Right lobe of liver (tissue), 6 donors: ENCODE data around the gene TMEM233. TPM values are rescaled to one million over a fixed set of nuclear protein-coding genes. Genes with fewer than 3 reads are reported as not detected.

Experiments
- ATAC-seq, 4 donors: fragments of 200-7000 bp; cut with Tn5 transposase; one replicate each; pipeline ENCODE4 v1.9.1; 2020; ENCODE audit warnings: mild to moderate bottlenecking in 4 of 4, moderate library complexity in 4 of 4
- DNase-seq, 3 donors: peaks; one replicate each; pipeline ENCODE4 v3.0.0-alpha.2; 2020
- H3K27ac ChIP-seq, 3 donors: fragments of 200-600 bp; one replicate each; pipeline ENCODE4 v1.8.0; 2022
- H3K27me3 ChIP-seq, 2 donors: fragments of 200-600 bp; one replicate each; pipeline ENCODE4 v1.8.0; 2022
- H3K36me3 ChIP-seq, 4 donors: fragments of 200-600 bp; sonication (generic) in 1 of 4; one replicate each; pipeline versions ENCODE4 v1.5.1 to v1.8.0; 2017 to 2022; ENCODE audit warnings: control low read depth in 1 of 4
- H3K4me1 ChIP-seq, 4 donors: fragments of 200-600 bp; sonication (generic) in 1 of 4; one replicate each; pipeline versions ENCODE4 v1.5.1 to v1.8.0; 2017 to 2022; ENCODE audit warnings: control low read depth in 1 of 4
- H3K4me3 ChIP-seq, 3 donors: fragments of 200-600 bp; one replicate each; pipeline ENCODE4 v1.8.0; 2022
- H3K9me3 ChIP-seq, 4 donors: fragments of 200-600 bp; sonication (generic) in 1 of 4; one replicate each; pipeline versions ENCODE4 v1.5.1 to v1.8.0; 2017 to 2022; ENCODE audit warnings: control low read depth in 1 of 4
- CTCF ChIP-seq, 4 donors: fragments of 200-600 bp in 3 of 4; fragments of 450-650 bp in 1 of 4; IDR thresholded peaks; one replicate each; pipeline versions ENCODE4 v1.5.1 to v1.8.0; 2016 to 2022; ENCODE audit warnings: antibody characterized with exemption in 4 of 4, mild to moderate bottlenecking in 2 of 4
- POLR2A ChIP-seq: fragments of 450-650 bp; IDR thresholded peaks from one replicate; pipeline ENCODE4 v1.6.1; 2017; ENCODE audit warnings: antibody characterized with exemption, mild to moderate bottlenecking
- WGBS: methylation state at CpG from one replicate; pipeline ENCODE4 v1.1.6; 2018; ENCODE audit warnings: low coverage, low lambda C conversion rate; ENCODE audit not compliant: insufficient coverage; ENCODE audit errors: missing lambda C conversion rate; 5-methylcytosine and 5-hydroxymethylcytosine counted together
- intact Hi-C, 2 donors: fragments of 100-400 bp; cut with DNase I; formaldehyde crosslinking; loops; one replicate each; pipeline versions ENCODE4 v1.11.2 to v1.14.1; 2022
- total RNA-seq, 6 experiments: library from RNA; depleted of rRNA in 2 of 6; stranded (reverse); fragments of >200 nt in 2 of 6; fragmentation: NEBNext Ultra II Directional in 3 of 6; extraction: Animal tissue kit (Norgen Biotek cat#: 25700) in 3 of 6; gene quantifications; one replicate each; pipeline versions ENCODE4 v1.1.0 to v1.2.4, GENCODE V29; 2016 to 2023
- donor health status: DM: no; HTN: yes; CAD: no.
- donor health status: DM: no; HTN: no; CAD: no.
- donor health status: DM: no; HTN: no; CAD: no.
- donor health status: DM: no; HTN: yes; CAD: no.
- donor health status: DM: no; HTN: yes; CAD: no.

TMEM233 gene
- total RNA-seq, 6 experiments from 2014 or later = 0.09 to 0.40 (median 0.21) TPM; not detected in 2

DNA sequence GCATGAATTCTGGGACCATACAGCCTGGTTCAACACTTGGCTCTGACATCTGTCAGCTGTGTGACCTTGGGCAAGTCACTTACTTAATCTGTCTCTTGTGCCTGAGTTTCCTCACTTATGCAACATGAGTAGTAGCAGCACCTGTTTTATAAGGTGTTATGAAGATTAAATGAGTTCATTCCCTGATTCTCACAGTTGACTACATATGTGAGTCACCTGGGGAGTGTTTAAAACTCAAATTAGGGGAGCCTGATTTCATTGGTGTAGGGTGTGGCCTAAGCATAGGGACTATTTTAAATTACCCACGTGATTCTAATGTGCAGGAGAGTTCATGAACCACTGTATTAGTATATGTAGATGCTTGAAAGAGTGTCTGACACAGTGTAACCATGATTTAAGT lies 36.7 kb upstream of the TMEM233 start:
- intact Hi-C loops = no loop called here
- Histone ChIP-seq H3K4me3 (no peak overlapping the region), H3K27ac (no peak overlapping the region), H3K4me1 (no peaks in the 10 kb centered on the region), H3K36me3 (no peaks in the 10 kb centered on the region), H3K9me3 (no peaks in the 10 kb centered on the region), H3K27me3 (no peaks in the 10 kb centered on the region)
- ATAC-seq (no peak), DNase-seq (no peak)
- 22% methylated on average over 1 of the region's 1 CpG for WGBS
- no peak for TF ChIP-seq CTCF (IDR thresholded peaks at IDR 0.05)
- TF ChIP-seq POLR2A = no peak

- no peaks in the 10 kb centered on the region for H3K36me3 ChIP-seq
- 100% methylated on average over 1 of the region's 3 CpGs for WGBS
- DNase-seq = no peak
- TF ChIP-seq POLR2A (no peak), CTCF (IDR thresholded peaks at IDR 0.05) (no peak)
- H3K27me3 ChIP-seq = no peaks in the 10 kb centered on the region
- no peaks in the 10 kb centered on the region for H3K9me3 ChIP-seq
- no peak for ATAC-seq
- intact Hi-C loops = no loop called here
- no peaks in the 10 kb centered on the region for H3K4me1 ChIP-seq
- no peak overlapping the region for H3K4me3 ChIP-seq
- H3K27ac ChIP-seq = no peak overlapping the region
These were observed 28.2 kb upstream of the TMEM233 start for GRCh38 chr12:119565404-119565803.

DNA sequence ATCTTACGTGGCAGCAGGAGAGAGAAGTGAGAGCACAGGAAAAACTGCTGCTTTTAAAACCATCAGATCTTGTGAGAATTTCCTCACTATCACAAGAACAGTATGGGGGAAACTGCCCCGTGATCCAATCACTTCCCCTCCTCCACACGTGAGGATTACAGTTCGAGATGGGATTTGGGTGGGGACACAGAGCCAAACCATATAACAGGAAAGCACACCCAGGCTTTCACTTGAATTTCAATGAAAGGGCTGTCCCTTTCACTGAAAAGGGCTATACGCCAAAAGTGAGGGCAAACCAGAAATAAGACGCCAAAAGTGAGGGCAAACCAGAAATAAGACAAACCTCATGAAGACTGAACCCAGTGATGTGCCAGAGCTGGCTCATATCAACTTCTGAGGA lies 22.8 kb upstream of the TMEM233 start:
- no peak for TF ChIP-seq CTCF (IDR thresholded peaks at IDR 0.05)
- TF ChIP-seq POLR2A = no peak
- no peak overlapping the region for H3K27ac ChIP-seq
- no peaks in the 10 kb centered on the region for H3K4me1 ChIP-seq
- ATAC-seq (no peak), DNase-seq (no peak)
- no peaks in the 10 kb centered on the region for H3K27me3 ChIP-seq
- H3K36me3 ChIP-seq = no peaks in the 10 kb centered on the region
- no peaks in the 10 kb centered on the region for H3K9me3 ChIP-seq
- intact Hi-C loops = no loop called here
- 59% methylated on average over 6 of the region's 6 CpGs for WGBS
- H3K4me3 ChIP-seq = no peak overlapping the region

DNA sequence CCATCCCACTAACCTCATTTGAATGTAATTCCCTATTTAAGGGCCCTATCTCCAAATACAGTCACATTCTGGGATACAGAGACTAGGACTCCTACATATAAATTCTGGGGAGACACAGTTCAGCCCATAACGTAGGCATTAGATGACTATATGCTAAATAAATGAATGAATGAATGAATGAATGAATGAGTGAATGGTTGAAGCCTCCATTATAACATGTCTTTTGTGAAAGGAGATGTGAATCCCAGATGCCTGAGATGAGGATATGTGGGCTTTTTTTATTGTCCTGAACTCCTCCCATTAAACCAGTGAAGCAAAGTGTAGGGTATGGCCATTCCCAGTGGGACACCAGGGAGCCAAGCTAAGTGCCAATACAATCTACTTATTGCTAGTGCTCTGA lies 20.5 kb upstream of the TMEM233 start:
- no peak for DNase-seq
- Histone ChIP-seq H3K4me1 (no peaks in the 10 kb centered on the region), H3K36me3 (no peaks in the 10 kb centered on the region), H3K27ac (no peak overlapping the region), H3K27me3 (no peaks in the 10 kb centered on the region), H3K9me3 (no peaks in the 10 kb centered on the region), H3K4me3 (no peak overlapping the region)
- intact Hi-C loops = no loop called here
- no peak for ATAC-seq
- 82% methylated on average over 1 of the region's 1 CpG for WGBS
- TF ChIP-seq CTCF (IDR thresholded peaks at IDR 0.05) = no peak
- no peak for TF ChIP-seq POLR2A

DNA sequence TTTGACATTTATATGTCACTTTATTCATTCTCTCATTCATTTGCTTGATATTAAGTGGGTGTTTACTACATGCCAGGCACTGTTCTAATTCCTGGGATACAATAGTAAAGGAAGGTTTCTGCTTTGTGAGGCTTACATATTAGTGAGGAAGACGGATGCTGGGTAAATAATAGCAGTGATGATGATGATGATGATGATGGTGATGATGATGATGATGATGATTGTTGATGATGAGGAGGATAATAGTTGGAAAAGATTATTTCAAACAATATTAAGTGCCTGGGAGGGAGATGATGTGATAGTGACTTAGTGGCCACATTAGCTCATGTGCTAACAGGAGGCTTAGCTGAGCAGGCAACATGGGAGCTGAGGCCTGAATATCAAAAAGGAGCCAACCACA lies 19.3 kb upstream of the TMEM233 start:
- H3K9me3 ChIP-seq = no peaks in the 10 kb centered on the region
- WGBS = 92% methylated on average over 1 of the region's 1 CpG
- H3K27ac ChIP-seq = no peak overlapping the region
- H3K27me3 ChIP-seq = no peaks in the 10 kb centered on the region
- TF ChIP-seq CTCF (IDR thresholded peaks at IDR 0.05) (no peak), POLR2A (no peak)
- H3K4me3 ChIP-seq = no peak overlapping the region
- no peaks in the 10 kb centered on the region for H3K36me3 ChIP-seq
- ATAC-seq (no peak), DNase-seq (no peak)
- intact Hi-C loops = no loop called here
- H3K4me1 ChIP-seq = no peaks in the 10 kb centered on the region
